SK-N-SH (cell line): ENCODE measurements around the gene PPM1E. TPM values are rescaled to one million over a fixed set of nuclear protein-coding genes. Genes with fewer than 3 reads are reported as not detected.

Experiments
- CTCF ChIA-PET: fragments of 300-600, 350-600 bp; formaldehyde crosslinking; extraction: SDS; loops from one replicate; lab custom pipeline; 2021; lab: Yijun Ruan, JAX
- POLR2A ChIA-PET: fragments of 350-600 bp; sonication (Branson Sonifier 250); formaldehyde crosslinking; extraction: SDS; loops from one replicate; lab custom pipeline; 2020; ENCODE audit warnings: antibody characterized with exemption, inconsistent platforms; lab: Yijun Ruan, JAX
- DNase-seq: peaks from one replicate; pipeline ENCODE4 v3.0.0; 2012
- H2AFZ ChIP-seq: fragments of 200-600 bp; sonication (generic); 2 replicates; pipeline ENCODE4 v1.8.1; 2016; ENCODE audit warnings: antibody characterized with exemption, mild to moderate bottlenecking, low read depth
- H3F3A ChIP-seq: fragments of 200-600 bp; sonication (generic); replicated peaks from 2 replicates; pipeline ENCODE3; 2016; ENCODE audit warnings: antibody characterized with exemption, mild to moderate bottlenecking; ENCODE audit not compliant: insufficient read depth
- H3K27ac ChIP-seq, 2 experiments: fragments of 200-500 bp in 1 of 2; fragments of 200-600 bp in 1 of 2; sonication (Bioruptor generic) in 1 of 2; sonication (generic), shearing (Covaris generic) in 1 of 2; 2 replicates each; pipeline versions ENCODE4 v1.5.1 to v1.6.1; 2014 to 2016; ENCODE audit warnings: low read depth in 2 of 2, inconsistent platforms in 1 of 2, low read length in 1 of 2, mild to moderate bottlenecking in 1 of 2, mixed read lengths in 1 of 2
- H3K27me3 ChIP-seq: fragments of 200-600 bp; sonication (generic), shearing (Covaris generic); 2 replicates; pipeline ENCODE4 v1.6.1; 2016; ENCODE audit warnings: mixed run types; ENCODE audit not compliant: insufficient read depth
- H3K36me3 ChIP-seq, 2 experiments: fragments of 200-500 bp in 1 of 2; fragments of 200-600 bp in 1 of 2; sonication (Bioruptor generic) in 1 of 2; sonication (generic) in 1 of 2; replicated peaks in 1 of 2; 2 replicates each; pipeline versions ENCODE3 to v1.5.1; 2014 to 2016; ENCODE audit warnings: low read length in 1 of 2, mild to moderate bottlenecking in 1 of 2; ENCODE audit not compliant: insufficient read depth in 2 of 2, control insufficient read depth in 1 of 2
- H3K4me1 ChIP-seq, 2 experiments: fragments of 200-500 bp in 1 of 2; fragments of 200-600 bp in 1 of 2; sonication (Bioruptor generic) in 1 of 2; sonication (generic), shearing (Covaris generic) in 1 of 2; 2 replicates each; pipeline versions ENCODE4 v1.5.1 to v1.6.1; 2014 to 2016; ENCODE audit warnings: low read depth in 1 of 2, low read length in 1 of 2, mixed run types in 1 of 2; ENCODE audit not compliant: insufficient read depth in 2 of 2, control insufficient read depth in 1 of 2
- H3K4me2 ChIP-seq: fragments of 200-600 bp; sonication (generic), shearing (Covaris generic); 2 replicates; pipeline ENCODE4 v1.6.1; 2017; ENCODE audit warnings: mixed run types
- H3K4me3 ChIP-seq, 2 experiments: fragments of 200-500 bp in 1 of 2; fragments of 200-600 bp in 1 of 2; sonication (Bioruptor generic) in 1 of 2; sonication (generic), shearing (Covaris generic) in 1 of 2; 2 replicates each; pipeline versions ENCODE4 v1.5.1 to v1.8.1; 2014 to 2016; ENCODE audit warnings: low read depth in 2 of 2, inconsistent platforms in 1 of 2, low read length in 1 of 2, mild to moderate bottlenecking in 1 of 2, mixed read lengths in 1 of 2, moderate library complexity in 1 of 2
- H3K79me2 ChIP-seq: fragments of 200-600 bp; sonication (generic); 2 replicates; pipeline ENCODE4 v1.8.1; 2017; ENCODE audit warnings: mild to moderate bottlenecking; ENCODE audit not compliant: insufficient read depth
- H3K9ac ChIP-seq: fragments of 200-600 bp; sonication (generic); 2 replicates; pipeline ENCODE4 v1.6.1; 2017; ENCODE audit warnings: mixed run types
- H3K9me2 ChIP-seq: fragments of 200-600 bp; sonication (generic); 2 replicates; pipeline ENCODE4 v1.6.1; 2017; ENCODE audit warnings: mixed run types
- H3K9me3 ChIP-seq: fragments of 200-600 bp; sonication (generic); 2 replicates; pipeline ENCODE4 v1.6.1; 2017; ENCODE audit warnings: mixed run types, mild to moderate bottlenecking, moderate library complexity
- H4K20me1 ChIP-seq: fragments of 200-600 bp; sonication (generic); 2 replicates; pipeline ENCODE4 v1.6.1; 2017; ENCODE audit warnings: mild to moderate bottlenecking, mixed run types; ENCODE audit not compliant: insufficient read depth
- CHD2 ChIP-seq: fragments of 150-350 bp; IDR thresholded peaks from 2 replicates; pipeline ENCODE4 v1.6.1; 2018; ENCODE audit warnings: low read length; ENCODE audit not compliant: partially characterized antibody
- ELF1 ChIP-seq: IDR thresholded peaks from 2 replicates; pipeline ENCODE4 v1.4.0; 2012
- FOSL2 ChIP-seq: IDR thresholded peaks from 2 replicates; pipeline ENCODE4 v1.4.0; 2012; ENCODE audit warnings: low read depth, mild to moderate bottlenecking, moderate library complexity, borderline replicate concordance
- FOXJ3 ChIP-seq: sonication (generic); formaldehyde crosslinking; IDR thresholded peaks from 2 replicates; pipeline ENCODE4 v1.5.1; 2020; ENCODE audit warnings: mild to moderate bottlenecking, missing genetic modification reagents
- FOXM1 ChIP-seq: IDR thresholded peaks from 2 replicates; pipeline ENCODE4 v1.4.0; 2012; ENCODE audit warnings: low read depth, mild to moderate bottlenecking
- GABPA ChIP-seq: IDR thresholded peaks from 2 replicates; pipeline ENCODE4 v1.4.0; 2012; ENCODE audit warnings: low read depth, mild to moderate bottlenecking
- JUND ChIP-seq: IDR thresholded peaks from 2 replicates; pipeline ENCODE4 v1.4.0; 2012
- MXI1 ChIP-seq: IDR thresholded peaks from 2 replicates; pipeline ENCODE4 v1.6.1; 2012; ENCODE audit warnings: mild to moderate bottlenecking, low read depth, low read length, improper control_type of control experiment
- POLR2AphosphoS5 ChIP-seq: IDR thresholded peaks from 2 replicates; pipeline ENCODE4 v1.6.1; 2012; ENCODE audit warnings: low read depth, low read length
- RCOR1 ChIP-seq: fragments of 150-350 bp; IDR thresholded peaks from 2 replicates; pipeline ENCODE4 v1.6.1; 2017; ENCODE audit warnings: antibody characterized with exemption, low read length
- RFX5 ChIP-seq: IDR thresholded peaks from 2 replicates; pipeline ENCODE4 v1.6.1; 2012; ENCODE audit warnings: mild to moderate bottlenecking, improper control_type of control experiment, low read length
- SIN3A ChIP-seq: IDR thresholded peaks from 2 replicates; pipeline ENCODE4 v1.6.1; 2012; ENCODE audit warnings: low read depth, mild to moderate bottlenecking, low read length, moderate library complexity, borderline replicate concordance
- TAF1 ChIP-seq: IDR thresholded peaks from 2 replicates; pipeline ENCODE4 v1.6.1; 2012; ENCODE audit warnings: low read depth, mild to moderate bottlenecking, low read length, moderate library complexity, borderline replicate concordance
- TCF12 ChIP-seq: IDR thresholded peaks from 2 replicates; pipeline ENCODE4 v1.4.0; 2012
- TEAD4 ChIP-seq: IDR thresholded peaks from 2 replicates; pipeline ENCODE4 v1.4.0; 2012; ENCODE audit warnings: mild to moderate bottlenecking, borderline replicate concordance; ENCODE audit not compliant: insufficient read depth
- WGBS: methylation state at CpG from one replicate; pipeline ENCODE4 v1.1.6; 2017; ENCODE audit warnings: low lambda C conversion rate; 5-methylcytosine and 5-hydroxymethylcytosine counted together
- polyA plus RNA-seq, 3 experiments: library from polyadenylated mRNA; depleted of rRNA; stranded (reverse); fragments of >200 nt; gene quantifications; 2 replicates each; pipeline ENCODE4 v1.2.3, GENCODE V29; 2012
- TF ChIP-seq, protein P1 (sequence below): IDR thresholded peaks from 2 replicates; pipeline ENCODE4 v1.4.0; 2012; ENCODE audit warnings: low read depth
- TF ChIP-seq, protein P2 (sequence below): fragments of 150-350 bp; IDR thresholded peaks from 2 replicates; pipeline ENCODE4 v1.6.1; 2017; ENCODE audit warnings: antibody characterized with exemption, low read length, low read depth, borderline replicate concordance
- TF ChIP-seq, protein P3 (sequence below): IDR thresholded peaks from 2 replicates; pipeline ENCODE4 v1.6.1; 2012; ENCODE audit warnings: mild to moderate bottlenecking, low read depth, low read length, moderate library complexity
- TF ChIP-seq, protein P4 (sequence below): IDR thresholded peaks from 2 replicates; pipeline ENCODE4 v1.4.0; 2012; ENCODE audit warnings: low read depth, borderline replicate concordance
- TF ChIP-seq, protein P5 (sequence below): IDR thresholded peaks from 2 replicates; pipeline ENCODE4; 2012

Gene PPM1E
- polyA plus RNA-seq, 1 of the 3 experiments (the other 2 are of a cell fraction): 0.08 TPM

DNA sequence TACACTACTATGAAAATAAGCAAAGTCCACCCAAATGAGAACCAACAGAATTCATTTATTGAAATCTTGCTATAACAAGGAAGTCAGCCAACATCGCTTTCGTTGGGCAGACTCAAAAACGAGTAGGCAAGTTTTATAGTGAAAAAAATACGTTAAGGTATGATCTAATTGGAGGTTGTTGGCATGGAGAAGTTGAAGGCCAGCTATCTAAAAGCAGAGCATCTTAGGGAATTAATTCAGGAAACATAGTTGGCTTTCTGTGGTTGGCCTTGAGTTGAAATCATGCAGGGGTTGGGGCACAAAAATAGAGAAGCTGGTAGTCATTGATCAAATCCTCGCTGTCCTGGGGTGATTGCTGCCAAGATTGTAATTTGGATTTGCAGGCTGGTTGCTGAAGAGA lies 118.3 kb downstream of the PPM1E start:
- ChIA-PET POLR2A (no interaction called here), CTCF (interaction anchor here (1.3 kb wide), 2 partner anchors 16 to 43 kb away, joined by 3 read pairs; no protein-coding TSS in a partner anchor)
- Histone ChIP-seq H3K9ac (no peak overlapping the region), H3K27ac (no peak overlapping the region), H3K9me3 (no peaks in the 10 kb centered on the region), H4K20me1 (no peaks in the 10 kb centered on the region), H2AFZ (no peak overlapping the region), H3K4me1 (no peaks in the 10 kb centered on the region), H3K27me3 (no peaks in the 10 kb centered on the region), H3K4me3 (no peak overlapping the region), H3K79me2 (no peaks in the 10 kb centered on the region), H3F3A (no peaks in the 10 kb centered on the region), H3K36me3 (no peaks in the 10 kb centered on the region), H3K4me2 (no peak overlapping the region), H3K9me2 (0 out of 2 replicates have a peak, but pooled peaks cover 2% of the 10 kb centered on the region)
- TF ChIP-seq RCOR1: no peak
- TF ChIP-seq POLR2AphosphoS5: no peak
- TF ChIP-seq TEAD4: no peak
- TF ChIP-seq, protein P1, sequence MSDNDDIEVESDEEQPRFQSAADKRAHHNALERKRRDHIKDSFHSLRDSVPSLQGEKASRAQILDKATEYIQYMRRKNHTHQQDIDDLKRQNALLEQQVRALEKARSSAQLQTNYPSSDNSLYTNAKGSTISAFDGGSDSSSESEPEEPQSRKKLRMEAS: no peak
- TF ChIP-seq FOXM1: no peak
- no peak for TF ChIP-seq JUND
- no peak for TF ChIP-seq CHD2
- TF ChIP-seq, protein P2, sequence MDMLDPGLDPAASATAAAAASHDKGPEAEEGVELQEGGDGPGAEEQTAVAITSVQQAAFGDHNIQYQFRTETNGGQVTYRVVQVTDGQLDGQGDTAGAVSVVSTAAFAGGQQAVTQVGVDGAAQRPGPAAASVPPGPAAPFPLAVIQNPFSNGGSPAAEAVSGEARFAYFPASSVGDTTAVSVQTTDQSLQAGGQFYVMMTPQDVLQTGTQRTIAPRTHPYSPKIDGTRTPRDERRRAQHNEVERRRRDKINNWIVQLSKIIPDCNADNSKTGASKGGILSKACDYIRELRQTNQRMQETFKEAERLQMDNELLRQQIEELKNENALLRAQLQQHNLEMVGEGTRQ: no peak
- TF ChIP-seq RFX5: no peak
- TF ChIP-seq SIN3A: no peak
- no peak for TF ChIP-seq TCF12
- TF ChIP-seq MXI1: no peak
- TF ChIP-seq TAF1: no peak
- TF ChIP-seq, protein P3, sequence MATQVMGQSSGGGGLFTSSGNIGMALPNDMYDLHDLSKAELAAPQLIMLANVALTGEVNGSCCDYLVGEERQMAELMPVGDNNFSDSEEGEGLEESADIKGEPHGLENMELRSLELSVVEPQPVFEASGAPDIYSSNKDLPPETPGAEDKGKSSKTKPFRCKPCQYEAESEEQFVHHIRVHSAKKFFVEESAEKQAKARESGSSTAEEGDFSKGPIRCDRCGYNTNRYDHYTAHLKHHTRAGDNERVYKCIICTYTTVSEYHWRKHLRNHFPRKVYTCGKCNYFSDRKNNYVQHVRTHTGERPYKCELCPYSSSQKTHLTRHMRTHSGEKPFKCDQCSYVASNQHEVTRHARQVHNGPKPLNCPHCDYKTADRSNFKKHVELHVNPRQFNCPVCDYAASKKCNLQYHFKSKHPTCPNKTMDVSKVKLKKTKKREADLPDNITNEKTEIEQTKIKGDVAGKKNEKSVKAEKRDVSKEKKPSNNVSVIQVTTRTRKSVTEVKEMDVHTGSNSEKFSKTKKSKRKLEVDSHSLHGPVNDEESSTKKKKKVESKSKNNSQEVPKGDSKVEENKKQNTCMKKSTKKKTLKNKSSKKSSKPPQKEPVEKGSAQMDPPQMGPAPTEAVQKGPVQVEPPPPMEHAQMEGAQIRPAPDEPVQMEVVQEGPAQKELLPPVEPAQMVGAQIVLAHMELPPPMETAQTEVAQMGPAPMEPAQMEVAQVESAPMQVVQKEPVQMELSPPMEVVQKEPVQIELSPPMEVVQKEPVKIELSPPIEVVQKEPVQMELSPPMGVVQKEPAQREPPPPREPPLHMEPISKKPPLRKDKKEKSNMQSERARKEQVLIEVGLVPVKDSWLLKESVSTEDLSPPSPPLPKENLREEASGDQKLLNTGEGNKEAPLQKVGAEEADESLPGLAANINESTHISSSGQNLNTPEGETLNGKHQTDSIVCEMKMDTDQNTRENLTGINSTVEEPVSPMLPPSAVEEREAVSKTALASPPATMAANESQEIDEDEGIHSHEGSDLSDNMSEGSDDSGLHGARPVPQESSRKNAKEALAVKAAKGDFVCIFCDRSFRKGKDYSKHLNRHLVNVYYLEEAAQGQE: no peak
- TF ChIP-seq ELF1: no peak
- no peak for TF ChIP-seq FOSL2
- TF ChIP-seq, protein P4, sequence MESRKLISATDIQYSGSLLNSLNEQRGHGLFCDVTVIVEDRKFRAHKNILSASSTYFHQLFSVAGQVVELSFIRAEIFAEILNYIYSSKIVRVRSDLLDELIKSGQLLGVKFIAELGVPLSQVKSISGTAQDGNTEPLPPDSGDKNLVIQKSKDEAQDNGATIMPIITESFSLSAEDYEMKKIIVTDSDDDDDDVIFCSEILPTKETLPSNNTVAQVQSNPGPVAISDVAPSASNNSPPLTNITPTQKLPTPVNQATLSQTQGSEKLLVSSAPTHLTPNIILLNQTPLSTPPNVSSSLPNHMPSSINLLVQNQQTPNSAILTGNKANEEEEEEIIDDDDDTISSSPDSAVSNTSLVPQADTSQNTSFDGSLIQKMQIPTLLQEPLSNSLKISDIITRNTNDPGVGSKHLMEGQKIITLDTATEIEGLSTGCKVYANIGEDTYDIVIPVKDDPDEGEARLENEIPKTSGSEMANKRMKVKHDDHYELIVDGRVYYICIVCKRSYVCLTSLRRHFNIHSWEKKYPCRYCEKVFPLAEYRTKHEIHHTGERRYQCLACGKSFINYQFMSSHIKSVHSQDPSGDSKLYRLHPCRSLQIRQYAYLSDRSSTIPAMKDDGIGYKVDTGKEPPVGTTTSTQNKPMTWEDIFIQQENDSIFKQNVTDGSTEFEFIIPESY: no peak
- no peak for TF ChIP-seq GABPA
- TF ChIP-seq FOXJ3 (CRISPR knock-in tag): no peak
- TF ChIP-seq, protein P5, sequence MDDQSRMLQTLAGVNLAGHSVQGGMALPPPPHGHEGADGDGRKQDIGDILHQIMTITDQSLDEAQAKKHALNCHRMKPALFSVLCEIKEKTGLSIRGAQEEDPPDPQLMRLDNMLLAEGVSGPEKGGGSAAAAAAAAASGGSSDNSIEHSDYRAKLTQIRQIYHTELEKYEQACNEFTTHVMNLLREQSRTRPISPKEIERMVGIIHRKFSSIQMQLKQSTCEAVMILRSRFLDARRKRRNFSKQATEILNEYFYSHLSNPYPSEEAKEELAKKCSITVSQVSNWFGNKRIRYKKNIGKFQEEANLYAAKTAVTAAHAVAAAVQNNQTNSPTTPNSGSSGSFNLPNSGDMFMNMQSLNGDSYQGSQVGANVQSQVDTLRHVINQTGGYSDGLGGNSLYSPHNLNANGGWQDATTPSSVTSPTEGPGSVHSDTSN: no peak
- DNase-seq: no peak
- 36% methylated on average over 5 of the region's 5 CpGs for WGBS
